Activated CD4-positive, CD25-positive, alpha-beta regulatory T cell (primary cell): Measurements from ENCODE around the gene TH.
A peak's percentile ranks its signal among the peaks of the same experiment; 100 is the strongest.

Experiments
- DNase-seq, 4 experiments: peaks; one replicate each; lab custom pipeline; 2025; lab: John Stamatoyannopoulos, UW

TH gene

GRCh38 chr11:2208691-2209369 is 37.2 kb upstream of the TH start:
- no peak for DNase-seq

- no peak for DNase-seq
These were observed 36.4 kb upstream of the TH start for GRCh38 chr11:2207773-2208621.

- no peak for DNase-seq
These were observed 35.6 kb upstream of the TH start for GRCh38 chr11:2207212-2207611.

GRCh38 chr11:2205981-2206690 is 34.5 kb upstream of the TH start:
- no peak for DNase-seq

GRCh38 chr11:2205214-2205720 is 33.7 kb upstream of the TH start:
- DNase-seq = no peak

- no peak for DNase-seq
These were observed 33.0 kb upstream of the TH start for GRCh38 chr11:2204361-2205213.

GRCh38 chr11:2203440-2204259 is 32.0 kb upstream of the TH start:
- DNase-seq = no peak

- DNase-seq = no peak
These were observed 31.4 kb upstream of the TH start for GRCh38 chr11:2202900-2203439.

GRCh38 chr11:2202071-2202899 is 30.7 kb upstream of the TH start:
- DNase-seq = no peak

GRCh38 chr11:2201542-2201941 is 29.9 kb upstream of the TH start:
- no peak for DNase-seq

GRCh38 chr11:2200957-2201519 is 29.4 kb upstream of the TH start:
- no peak for DNase-seq

GRCh38 chr11:2200536-2200935 is 28.9 kb upstream of the TH start:
- no peak for DNase-seq

- no peak for DNase-seq
These were observed 28.1 kb upstream of the TH start for GRCh38 chr11:2199466-2200341.

- no peak for DNase-seq
These were observed 27.2 kb upstream of the TH start for GRCh38 chr11:2198621-2199365.

GRCh38 chr11:2197771-2198520 is 26.3 kb upstream of the TH start:
- DNase-seq = no peak

- peak; percentile 37 to 60 (median 52) for DNase-seq
These were observed 25.6 kb upstream of the TH start for GRCh38 chr11:2196970-2197770.
